ENCODE measurements around the gene SLC9A8. TPM values are rescaled to one million over a fixed set of nuclear protein-coding genes. Genes with fewer than 3 reads are reported as not detected.
"Not testable (repeated sequence)": the region's sequence is repeated elsewhere in the genome, so short reads cannot be mapped to it uniquely, and the experiment has no call there.

SLC9A8 gene
- total RNA-seq, 1 donor from 2014 or later = 9.4 TPM

DNA sequence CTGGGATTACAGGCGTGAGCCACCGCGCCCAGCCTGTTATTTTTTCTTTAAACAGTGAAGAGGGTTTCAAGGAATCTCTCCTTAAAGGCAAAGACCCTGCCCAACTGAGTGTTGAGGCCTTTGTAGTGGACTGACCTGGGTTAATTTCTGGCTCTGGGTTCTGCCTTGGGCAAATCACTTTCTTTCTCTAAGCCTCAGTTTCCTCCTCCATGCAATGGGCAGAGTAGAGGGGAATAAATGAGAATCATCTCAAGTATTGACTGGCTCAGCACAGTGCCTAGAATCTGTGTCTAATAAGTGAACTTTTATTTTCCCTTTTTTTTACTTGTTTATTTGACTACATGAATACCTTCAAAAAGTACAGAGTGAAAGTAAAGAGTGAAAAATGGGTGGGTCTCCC lies 31.0 kb upstream of the SLC9A8 start:
- TF ChIP-seq, protein P1, sequence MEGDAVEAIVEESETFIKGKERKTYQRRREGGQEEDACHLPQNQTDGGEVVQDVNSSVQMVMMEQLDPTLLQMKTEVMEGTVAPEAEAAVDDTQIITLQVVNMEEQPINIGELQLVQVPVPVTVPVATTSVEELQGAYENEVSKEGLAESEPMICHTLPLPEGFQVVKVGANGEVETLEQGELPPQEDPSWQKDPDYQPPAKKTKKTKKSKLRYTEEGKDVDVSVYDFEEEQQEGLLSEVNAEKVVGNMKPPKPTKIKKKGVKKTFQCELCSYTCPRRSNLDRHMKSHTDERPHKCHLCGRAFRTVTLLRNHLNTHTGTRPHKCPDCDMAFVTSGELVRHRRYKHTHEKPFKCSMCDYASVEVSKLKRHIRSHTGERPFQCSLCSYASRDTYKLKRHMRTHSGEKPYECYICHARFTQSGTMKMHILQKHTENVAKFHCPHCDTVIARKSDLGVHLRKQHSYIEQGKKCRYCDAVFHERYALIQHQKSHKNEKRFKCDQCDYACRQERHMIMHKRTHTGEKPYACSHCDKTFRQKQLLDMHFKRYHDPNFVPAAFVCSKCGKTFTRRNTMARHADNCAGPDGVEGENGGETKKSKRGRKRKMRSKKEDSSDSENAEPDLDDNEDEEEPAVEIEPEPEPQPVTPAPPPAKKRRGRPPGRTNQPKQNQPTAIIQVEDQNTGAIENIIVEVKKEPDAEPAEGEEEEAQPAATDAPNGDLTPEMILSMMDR (IDR thresholded peaks at IDR 0.05; ENCODE audit: insufficient read depth, low read length, poor library complexity, severe bottlenecking) = no peak
- no peaks in the 10 kb centered on the region for H3K36me3 ChIP-seq (ENCODE audit: control insufficient read depth, insufficient read depth, low read length)
- H3K27me3 ChIP-seq (ENCODE audit: control insufficient read depth, insufficient read depth, low read length) = no peaks in the 10 kb centered on the region
- no peak for DNase-seq (ENCODE audit: low read depth)
- H3K4me3 ChIP-seq (ENCODE audit: low read depth, low read length) = no peak overlapping the region

DNA sequence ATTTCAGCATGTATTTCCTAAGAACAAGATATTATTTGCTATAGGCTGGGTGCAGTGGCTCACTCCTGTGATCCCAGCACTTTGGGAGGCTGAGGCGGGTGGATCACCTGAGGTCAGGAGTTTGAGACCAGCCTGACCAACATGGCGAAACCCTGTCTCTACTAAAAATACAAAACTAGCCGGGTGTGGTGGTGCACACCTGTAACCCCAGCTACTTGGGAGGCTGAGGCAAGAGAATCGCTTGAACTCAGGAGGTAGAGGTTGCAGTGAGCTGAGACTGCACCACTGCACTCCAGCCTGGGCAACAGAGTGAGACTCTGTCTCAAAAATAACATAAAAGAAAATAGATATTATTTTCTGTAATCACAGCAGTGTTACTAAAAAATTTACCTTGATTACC lies 30.2 kb upstream of the SLC9A8 start:
- DNase-seq (ENCODE audit: low read depth); H3K4me3 ChIP-seq (ENCODE audit: low read depth, low read length); H3K27me3 ChIP-seq (ENCODE audit: control insufficient read depth, insufficient read depth, low read length); H3K36me3 ChIP-seq (ENCODE audit: control insufficient read depth, insufficient read depth, low read length): not testable (repeated sequence)

DNA sequence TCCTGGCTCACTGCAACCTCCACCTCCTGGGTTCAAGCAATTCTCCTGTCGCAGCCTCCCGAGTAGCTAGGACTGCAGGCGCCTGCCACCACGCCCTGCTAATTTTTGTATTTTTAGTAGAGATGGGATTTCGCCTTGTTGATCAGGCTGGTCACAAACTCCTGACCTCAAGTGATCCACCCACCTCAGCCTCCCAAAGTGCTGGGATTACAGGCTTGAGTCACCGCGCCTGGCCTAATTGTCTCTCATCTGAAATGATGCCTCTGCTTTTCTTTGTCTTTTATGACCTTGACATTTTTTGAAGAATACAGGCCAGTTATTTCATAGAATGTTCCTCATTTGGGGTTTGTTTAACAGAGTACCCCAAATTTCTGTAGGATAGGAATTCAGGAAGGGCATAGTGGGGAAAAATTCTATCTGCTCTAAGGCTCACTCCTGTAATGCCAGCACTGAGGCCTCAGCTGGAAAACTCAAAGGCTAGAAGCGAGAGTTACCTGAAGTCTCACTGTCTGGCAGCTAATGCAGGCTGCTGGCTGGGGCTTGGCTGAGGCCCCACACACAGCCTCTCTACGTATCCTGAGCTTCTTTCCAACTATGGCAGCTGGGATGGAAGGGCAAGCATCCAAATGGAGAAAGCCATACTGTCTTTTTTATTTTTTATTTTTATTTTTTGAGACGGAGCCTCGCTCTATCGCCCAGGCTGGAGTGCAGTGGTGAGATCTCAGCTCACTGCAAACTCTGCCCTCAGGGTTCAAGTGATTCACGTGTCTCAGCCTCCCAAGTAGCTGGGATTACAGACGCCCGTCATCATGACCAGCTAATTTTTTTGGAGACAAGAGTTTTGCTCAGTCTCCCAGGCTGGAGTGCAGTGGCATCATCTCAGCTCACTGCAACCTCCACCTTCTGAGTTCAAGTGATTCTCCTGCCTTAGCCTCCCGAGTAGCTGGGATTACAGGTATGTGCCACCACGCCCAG lies 29.3 kb upstream of the SLC9A8 start:
- H3K4me3 ChIP-seq (ENCODE audit: low read depth, low read length); H3K27me3 ChIP-seq (ENCODE audit: control insufficient read depth, insufficient read depth, low read length); H3K36me3 ChIP-seq (ENCODE audit: control insufficient read depth, insufficient read depth, low read length); DNase-seq (ENCODE audit: low read depth): not testable (repeated sequence)

DNA sequence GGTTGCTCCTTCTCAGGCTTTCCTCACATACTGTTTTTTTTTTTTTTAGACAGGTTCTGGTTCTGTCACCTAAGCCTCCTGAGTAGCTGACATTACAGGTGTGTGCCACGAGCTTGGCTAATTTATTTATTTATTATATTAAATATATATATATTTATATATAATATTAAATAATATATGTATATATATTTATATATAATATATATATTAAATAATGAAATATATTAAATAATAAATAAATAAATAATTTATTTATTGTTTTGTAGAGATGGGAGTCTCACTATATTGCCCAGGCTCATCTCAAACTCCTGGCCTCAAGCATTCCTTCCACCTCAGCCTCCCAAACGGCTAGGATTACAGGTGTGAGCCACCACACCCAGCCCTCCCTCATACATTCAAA lies 28.3 kb upstream of the SLC9A8 start:
- Histone ChIP-seq H3K36me3 (ENCODE audit: control insufficient read depth, insufficient read depth, low read length) (no peaks in the 10 kb centered on the region), H3K4me3 (ENCODE audit: low read depth, low read length) (no peak overlapping the region), H3K27me3 (ENCODE audit: control insufficient read depth, insufficient read depth, low read length) (no peaks in the 10 kb centered on the region)
- TF ChIP-seq, protein P1 (IDR thresholded peaks at IDR 0.05; ENCODE audit: insufficient read depth, low read length, poor library complexity, severe bottlenecking) = no peak
- DNase-seq (ENCODE audit: low read depth) = no peak

GRCh38 chr20:49785149-49785851 lies 27.3 kb upstream of the SLC9A8 start:
- no peaks in the 10 kb centered on the region for H3K36me3 ChIP-seq (ENCODE audit: control insufficient read depth, insufficient read depth, low read length)
- no peak for DNase-seq (ENCODE audit: low read depth)
- TF ChIP-seq, protein P1 (IDR thresholded peaks at IDR 0.05; ENCODE audit: insufficient read depth, low read length, poor library complexity, severe bottlenecking) = no peak
- H3K27me3 ChIP-seq (ENCODE audit: control insufficient read depth, insufficient read depth, low read length) = no peaks in the 10 kb centered on the region
- no peak overlapping the region for H3K4me3 ChIP-seq (ENCODE audit: low read depth, low read length)

DNA sequence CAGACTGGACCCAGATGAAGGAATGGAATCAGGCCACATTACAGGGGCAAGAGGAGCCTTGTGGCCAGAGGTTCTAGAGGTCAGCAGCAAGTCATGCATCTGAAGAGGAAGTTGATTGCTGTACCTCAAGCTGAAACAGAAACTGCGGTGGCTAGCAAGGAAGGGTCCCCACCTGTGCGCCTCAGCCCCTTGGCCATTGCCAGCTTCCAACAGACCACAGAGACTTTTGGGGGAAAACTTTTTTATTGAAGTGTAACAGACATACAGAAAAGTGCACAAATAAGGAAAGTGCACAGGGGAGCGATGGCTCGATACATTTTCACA lies 26.8 kb upstream of the SLC9A8 start:
- Histone ChIP-seq H3K4me3 (ENCODE audit: low read depth, low read length) (no peak overlapping the region), H3K27me3 (ENCODE audit: control insufficient read depth, insufficient read depth, low read length) (no peaks in the 10 kb centered on the region), H3K36me3 (ENCODE audit: control insufficient read depth, insufficient read depth, low read length) (no peaks in the 10 kb centered on the region)
- DNase-seq (ENCODE audit: low read depth) = no peak
- TF ChIP-seq, protein P1 (IDR thresholded peaks at IDR 0.05; ENCODE audit: insufficient read depth, low read length, poor library complexity, severe bottlenecking) = no peak
